Measurements from ENCODE around the gene TMEM120B. TPM values are rescaled to one million over a fixed set of nuclear protein-coding genes. Genes with fewer than 3 reads are reported as not detected.

The TMEM120B gene
- total RNA-seq, 5 donors from 2014 or later (not counting 1 experiment from before 2014, with no cell fraction given), result 7.9 to 11.1 (median 10.3) TPM

GRCh38 chr12:121770388-121770787 is 57.8 kb downstream of the TMEM120B start:
- peaks cover 0 to 10% of the 10 kb centered on the region in 2 experiments for H3K4me1 ChIP-seq (ENCODE audit: control insufficient read depth in 1 of 2, extremely low read depth in 1 of 2, insufficient read depth in 2 of 2, low read length in 2 of 2)
- peaks cover 0 to 4% of the 10 kb centered on the region in 2 donors for H3K36me3 ChIP-seq (ENCODE audit: control insufficient read depth in 2 of 2, extremely low read depth in 1 of 2, insufficient read depth in 1 of 2, low read length in 1 of 2)
- Mint-ChIP-seq H3K36me3 (no peaks in the 10 kb centered on the region), H3K4me3 (no peak overlapping the region), H3K9me3 (no peaks in the 10 kb centered on the region), H3K4me1 (peaks cover 7 to 8% (median 8%) of the 10 kb centered on the region in 3 donors), H3K27ac (no peak overlapping the region), H3K27me3 (no peaks in the 10 kb centered on the region)
- H3K9me3 ChIP-seq, result no peaks in the 10 kb centered on the region
- ChIA-PET POLR2A (no interaction called here), CTCF (no interaction called here)
- ATAC-seq (replicated peaks in 1 of 4), result no peak
- no peaks in the 10 kb centered on the region for H3K27me3 ChIP-seq (replicated peaks in 1 of 2; ENCODE audit: control insufficient read depth in 2 of 2, extremely low read depth in 1 of 2, insufficient read depth in 2 of 2, low read length in 1 of 2)
- no peak for DNase-seq
- 89% methylated on average over 9 of the region's 9 CpGs for WGBS (ENCODE audit: insufficient coverage)
- H3K27ac ChIP-seq (ENCODE audit: low read length), result no peak overlapping the region
- H3K4me3 ChIP-seq (ENCODE audit: control insufficient read depth in 1 of 2, extremely low read depth in 1 of 2, low read length in 1 of 2), result no peak overlapping the region

GRCh38 chr12:121770813-121771625 is 58.5 kb downstream of the TMEM120B start:
- Histone ChIP-seq H3K4me3 (ENCODE audit: control insufficient read depth in 1 of 2, extremely low read depth in 1 of 2, low read length in 1 of 2) (no peak overlapping the region), H3K27me3 (replicated peaks in 1 of 2; ENCODE audit: control insufficient read depth in 2 of 2, extremely low read depth in 1 of 2, insufficient read depth in 2 of 2, low read length in 1 of 2) (no peaks in the 10 kb centered on the region), H3K27ac (ENCODE audit: low read length) (no peak overlapping the region), H3K9me3 (no peaks in the 10 kb centered on the region), H3K4me1 (ENCODE audit: control insufficient read depth in 1 of 2, extremely low read depth in 1 of 2, insufficient read depth in 2 of 2, low read length in 2 of 2) (peaks cover 0 to 16% of the 10 kb centered on the region in 2 experiments), H3K36me3 (ENCODE audit: control insufficient read depth in 2 of 2, extremely low read depth in 1 of 2, insufficient read depth in 1 of 2, low read length in 1 of 2) (peaks cover 0 to under 1% of the 10 kb centered on the region in 2 donors)
- no peaks in the 10 kb centered on the region for H3K9me3 Mint-ChIP-seq
- H3K4me1 Mint-ChIP-seq, result peaks cover 8 to 9% (median 8%) of the 10 kb centered on the region in 3 donors
- CTCF ChIA-PET, result interaction anchor here in 1 of 2 donors (0.5 to 0.9 kb wide), 2 partner anchors 23 to 367 kb away, joined by 3 read pairs; no protein-coding TSS in a partner anchor
- WGBS (ENCODE audit: insufficient coverage), result 96% methylated on average over 18 of the region's 25 CpGs
- ATAC-seq (replicated peaks in 1 of 4), result no peak
- H3K27ac Mint-ChIP-seq, result no peak overlapping the region
- no peak overlapping the region for H3K4me3 Mint-ChIP-seq
- no peaks in the 10 kb centered on the region for H3K27me3 Mint-ChIP-seq
- POLR2A ChIA-PET, result no interaction called here
- no peak for DNase-seq
- no peaks in the 10 kb centered on the region for H3K36me3 Mint-ChIP-seq

GRCh38 chr12:121773011-121773777 is 60.6 kb downstream of the TMEM120B start:
- no peak overlapping the region for H3K4me3 ChIP-seq (ENCODE audit: control insufficient read depth in 1 of 2, extremely low read depth in 1 of 2, low read length in 1 of 2)
- WGBS (ENCODE audit: insufficient coverage), result 42% methylated on average over 10 of the region's 14 CpGs
- POLR2A ChIA-PET, result no interaction called here
- Mint-ChIP-seq H3K4me3 (no peak overlapping the region), H3K27me3 (no peaks in the 10 kb centered on the region), H3K4me1 (peaks cover 8 to 15% (median 10%) of the 10 kb centered on the region in 3 donors), H3K9me3 (no peaks in the 10 kb centered on the region), H3K27ac (peak overlapping the region; percentile 31 to 66), H3K36me3 (no peaks in the 10 kb centered on the region)
- ATAC-seq (replicated peaks in 1 of 4), result peak; percentile 70 to 87 (median 81)
- peak; percentile 48 to 88 (median 74) for DNase-seq
- H3K27ac ChIP-seq (ENCODE audit: low read length), result peak overlapping the region; percentile 47
- H3K27me3 ChIP-seq (replicated peaks in 1 of 2; ENCODE audit: control insufficient read depth in 2 of 2, extremely low read depth in 1 of 2, insufficient read depth in 2 of 2, low read length in 1 of 2), result no peaks in the 10 kb centered on the region
- peaks cover 0 to 29% of the 10 kb centered on the region in 2 experiments for H3K4me1 ChIP-seq (ENCODE audit: control insufficient read depth in 1 of 2, extremely low read depth in 1 of 2, insufficient read depth in 2 of 2, low read length in 2 of 2)
- no peaks in the 10 kb centered on the region for H3K9me3 ChIP-seq
- H3K36me3 ChIP-seq (ENCODE audit: control insufficient read depth in 2 of 2, extremely low read depth in 1 of 2, insufficient read depth in 1 of 2, low read length in 1 of 2), result peaks cover 6% of the 10 kb centered on the region in 2 donors
- CTCF ChIA-PET, result interaction anchor here (0.6 to 2.6 kb wide), 16 partner anchors 9 to 350 kb away, joined by 3 to 19 read pairs (median 3); partner anchors contain the start of genes RHOF (in 2 of the 2) and TMEM120B (in 1 of the 2)

- DNase-seq, result no peak
- peaks cover 0 to 33% of the 10 kb centered on the region in 2 experiments for H3K4me1 ChIP-seq (ENCODE audit: control insufficient read depth in 1 of 2, extremely low read depth in 1 of 2, insufficient read depth in 2 of 2, low read length in 2 of 2)
Measured at GRCh38 chr12:121774968-121775474, 62.5 kb downstream of the TMEM120B start.

GRCh38 chr12:121775501-121775900 is 62.9 kb downstream of the TMEM120B start:
- Histone ChIP-seq H3K27ac (ENCODE audit: low read length) (peak overlapping the region; percentile 67), H3K4me3 (ENCODE audit: control insufficient read depth in 1 of 2, extremely low read depth in 1 of 2, low read length in 1 of 2) (no peak overlapping the region), H3K36me3 (ENCODE audit: control insufficient read depth in 2 of 2, extremely low read depth in 1 of 2, insufficient read depth in 1 of 2, low read length in 1 of 2) (peaks cover 19 to 28% of the 10 kb centered on the region in 2 donors), H3K9me3 (no peaks in the 10 kb centered on the region), H3K27me3 (replicated peaks in 1 of 2; ENCODE audit: control insufficient read depth in 2 of 2, extremely low read depth in 1 of 2, insufficient read depth in 2 of 2, low read length in 1 of 2) (no peaks in the 10 kb centered on the region), H3K4me1 (ENCODE audit: control insufficient read depth in 1 of 2, extremely low read depth in 1 of 2, insufficient read depth in 2 of 2, low read length in 2 of 2) (peaks cover 0 to 37% of the 10 kb centered on the region in 2 experiments)
- Mint-ChIP-seq H3K27me3 (no peaks in the 10 kb centered on the region), H3K4me3 (no peak overlapping the region), H3K9me3 (no peaks in the 10 kb centered on the region), H3K36me3 (peaks cover 14% of the 10 kb centered on the region), H3K27ac (no peak overlapping the region), H3K4me1 (peaks cover 12 to 23% (median 14%) of the 10 kb centered on the region in 3 donors)
- 79% methylated on average over 14 of the region's 16 CpGs for WGBS (ENCODE audit: insufficient coverage)
- ChIA-PET CTCF (interaction anchor here (1.0 to 3.1 kb wide), 4 partner anchors 12 to 19 kb away, joined by 6 to 24 read pairs (median 10); partner anchors contain the start of gene RHOF (in 2 of the 2)), POLR2A (no interaction called here)
- no peak for DNase-seq
- no peak for ATAC-seq (replicated peaks in 1 of 4)

More at GRCh38 chr12:121774968-121775474, 62.5 kb downstream of the TMEM120B start:
- Histone ChIP-seq H3K27ac (ENCODE audit: low read length) (no peak overlapping the region), H3K36me3 (ENCODE audit: control insufficient read depth in 2 of 2, extremely low read depth in 1 of 2, insufficient read depth in 1 of 2, low read length in 1 of 2) (peaks cover 14 to 24% of the 10 kb centered on the region in 2 donors), H3K9me3 (no peaks in the 10 kb centered on the region), H3K27me3 (replicated peaks in 1 of 2; ENCODE audit: control insufficient read depth in 2 of 2, extremely low read depth in 1 of 2, insufficient read depth in 2 of 2, low read length in 1 of 2) (no peaks in the 10 kb centered on the region), H3K4me3 (ENCODE audit: control insufficient read depth in 1 of 2, extremely low read depth in 1 of 2, low read length in 1 of 2) (no peak overlapping the region)
- no peak for ATAC-seq (replicated peaks in 1 of 4)
- ChIA-PET POLR2A (no interaction called here), CTCF (interaction anchor here (0.5 to 3.1 kb wide), 10 partner anchors 13 to 362 kb away, joined by 3 to 24 read pairs (median 7); partner anchors contain the start of gene RHOF (in 2 of the 2))
- H3K27ac Mint-ChIP-seq, result no peak overlapping the region
- H3K4me3 Mint-ChIP-seq, result no peak overlapping the region
- WGBS (ENCODE audit: insufficient coverage), result 92% methylated on average over 11 of the region's 14 CpGs
- no peaks in the 10 kb centered on the region for H3K27me3 Mint-ChIP-seq
- peaks cover 12 to 21% (median 14%) of the 10 kb centered on the region in 3 donors for H3K4me1 Mint-ChIP-seq
- peaks cover 11% of the 10 kb centered on the region for H3K36me3 Mint-ChIP-seq
- no peaks in the 10 kb centered on the region for H3K9me3 Mint-ChIP-seq
